DMS 273 treated with DMSO at 0.1 percent for 48 hours (cell line): ENCODE data around the gene STX1B.
A peak's percentile ranks its signal among the peaks of the same experiment; 100 is the strongest.

Source experiments
- DNase-seq: peaks from one replicate; lab custom pipeline; 2025; lab: John Stamatoyannopoulos, UW

STX1B gene

DNA sequence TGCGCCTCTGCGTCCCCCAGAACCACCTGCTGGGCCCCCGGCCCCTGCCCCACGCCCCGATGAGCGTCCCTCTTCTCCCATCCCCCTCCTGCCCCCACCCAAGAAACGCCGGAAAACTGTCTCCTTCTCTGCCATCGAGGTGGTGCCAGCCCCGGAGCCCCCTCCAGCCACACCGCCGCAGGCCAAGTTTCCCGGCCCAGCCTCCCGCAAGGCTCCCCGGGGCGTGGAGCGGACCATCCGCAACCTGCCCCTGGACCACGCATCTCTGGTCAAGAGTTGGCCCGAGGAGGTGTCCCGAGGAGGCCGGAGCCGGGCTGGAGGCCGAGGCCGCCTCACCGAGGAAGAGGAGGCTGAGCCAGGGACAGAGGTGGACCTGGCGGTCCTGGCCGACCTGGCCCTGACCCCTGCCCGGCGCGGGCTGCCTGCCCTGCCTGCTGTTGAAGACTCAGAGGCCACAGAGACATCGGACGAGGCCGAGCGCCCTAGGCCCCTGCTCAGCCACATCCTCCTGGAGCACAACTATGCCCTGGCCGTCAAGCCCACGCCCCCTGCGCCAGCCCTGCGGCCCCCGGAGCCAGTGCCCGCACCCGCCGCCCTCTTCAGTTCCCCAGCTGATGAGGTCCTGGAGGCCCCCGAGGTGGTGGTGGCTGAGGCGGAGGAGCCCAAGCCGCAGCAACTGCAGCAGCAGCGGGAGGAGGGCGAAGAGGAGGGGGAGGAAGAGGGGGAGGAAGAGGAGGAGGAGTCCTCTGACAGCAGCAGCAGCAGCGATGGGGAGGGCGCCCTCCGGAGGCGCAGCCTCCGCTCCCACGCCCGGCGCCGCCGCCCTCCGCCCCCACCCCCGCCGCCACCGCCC is 31.0 kb downstream of the STX1B start:
- no peak for DNase-seq

DNA sequence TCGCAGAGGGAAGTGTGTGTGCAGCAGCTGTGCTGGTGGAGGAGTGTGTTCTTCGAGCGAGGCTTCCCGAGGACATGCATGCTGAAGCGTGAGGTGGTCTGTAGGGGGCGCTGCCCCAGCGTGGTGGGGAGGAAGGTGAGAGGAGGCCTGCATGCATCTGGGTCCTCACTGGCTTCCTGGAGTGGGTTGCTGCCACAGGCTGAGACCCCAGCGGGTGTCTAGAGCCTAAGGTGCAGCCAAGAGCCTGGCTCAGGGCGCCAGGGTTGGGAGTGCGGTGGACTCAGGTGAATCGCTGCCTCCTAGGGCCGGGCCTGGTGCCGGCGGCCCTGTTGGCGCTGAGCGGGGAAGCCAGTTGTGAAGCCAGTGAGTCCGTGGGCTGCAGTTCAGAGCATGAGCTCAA is 32.9 kb downstream of the STX1B start:
- no peak for DNase-seq

DNA sequence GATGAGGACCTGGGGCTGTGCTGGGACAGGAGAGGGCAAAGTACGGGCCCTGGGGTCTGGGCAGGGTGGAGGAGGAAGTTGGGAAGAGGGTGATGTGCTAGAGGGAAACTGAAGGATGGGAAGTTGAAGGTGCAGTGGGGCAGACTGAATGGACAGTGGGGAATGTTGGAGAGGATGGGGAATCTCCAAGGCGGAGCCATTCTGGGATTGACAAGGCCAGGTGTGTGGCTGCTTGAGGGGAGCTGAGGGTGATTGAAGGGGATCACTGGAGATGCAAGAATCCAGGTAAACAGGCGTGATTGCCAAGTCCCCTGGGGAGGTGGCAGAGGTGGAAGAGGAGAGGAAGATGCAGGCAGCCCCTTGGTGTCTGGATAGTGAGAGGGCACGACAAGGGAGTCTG is 34.0 kb downstream of the STX1B start:
- no peak for DNase-seq

DNA sequence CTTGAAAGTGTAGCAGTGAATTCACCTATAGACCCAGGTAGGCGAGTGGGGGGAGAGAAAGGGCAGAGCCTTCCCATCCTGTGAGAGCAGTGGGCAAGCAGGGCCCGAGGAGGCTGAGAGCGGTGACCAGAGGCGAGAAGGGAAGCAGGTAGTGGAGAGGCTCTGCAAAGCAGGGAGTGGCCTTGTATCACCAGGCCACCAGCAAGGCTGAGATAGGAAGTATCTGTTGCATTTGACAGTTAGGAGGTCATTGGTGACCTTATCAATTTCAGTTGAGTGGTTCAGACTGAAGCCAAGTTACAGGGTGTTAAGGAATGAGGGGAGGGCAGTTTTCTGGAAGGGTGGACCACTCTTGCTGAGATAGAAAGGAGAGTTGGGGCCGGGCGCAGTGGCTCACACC is 36.1 kb downstream of the STX1B start:
- DNase-seq, result no peak

DNA sequence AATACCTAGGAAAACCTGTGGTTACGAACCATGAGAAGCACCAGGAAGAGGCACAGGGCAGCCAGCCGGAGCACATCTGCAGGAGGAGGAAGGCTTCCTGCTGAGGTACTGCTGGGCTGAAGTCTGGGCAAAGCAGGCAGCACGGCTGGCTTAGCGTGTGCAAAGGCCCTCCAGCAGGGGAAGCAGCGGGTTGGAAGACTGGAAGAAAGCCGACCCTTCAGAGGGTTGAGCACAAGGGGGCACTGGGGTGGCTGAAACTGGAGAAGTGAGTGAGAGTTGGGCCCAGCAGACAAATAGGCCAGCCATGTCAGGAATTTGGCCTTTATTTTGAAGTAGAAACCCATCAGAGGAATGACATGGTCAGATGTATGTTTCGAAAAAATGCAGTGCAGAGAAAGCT is 37.6 kb downstream of the STX1B start:
- DNase-seq, result no peak

DNA sequence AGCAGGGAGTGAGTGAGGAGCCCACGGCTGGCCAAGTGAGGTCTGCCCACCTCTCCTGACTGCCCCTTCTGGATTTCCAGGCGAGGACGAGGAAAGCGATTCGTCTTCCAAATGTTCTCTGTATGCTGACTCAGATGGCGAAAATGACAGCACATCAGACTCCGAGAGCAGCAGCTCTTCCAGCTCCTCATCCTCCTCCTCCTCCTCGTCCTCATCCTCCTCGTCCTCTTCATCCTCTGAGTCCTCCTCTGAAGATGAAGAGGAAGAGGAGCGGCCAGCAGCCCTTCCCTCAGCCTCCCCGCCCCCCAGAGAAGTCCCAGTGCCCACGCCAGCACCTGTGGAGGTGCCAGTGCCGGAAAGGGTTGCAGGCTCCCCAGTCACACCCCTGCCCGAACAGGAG is 39.1 kb downstream of the STX1B start:
- DNase-seq, result no peak

DNA sequence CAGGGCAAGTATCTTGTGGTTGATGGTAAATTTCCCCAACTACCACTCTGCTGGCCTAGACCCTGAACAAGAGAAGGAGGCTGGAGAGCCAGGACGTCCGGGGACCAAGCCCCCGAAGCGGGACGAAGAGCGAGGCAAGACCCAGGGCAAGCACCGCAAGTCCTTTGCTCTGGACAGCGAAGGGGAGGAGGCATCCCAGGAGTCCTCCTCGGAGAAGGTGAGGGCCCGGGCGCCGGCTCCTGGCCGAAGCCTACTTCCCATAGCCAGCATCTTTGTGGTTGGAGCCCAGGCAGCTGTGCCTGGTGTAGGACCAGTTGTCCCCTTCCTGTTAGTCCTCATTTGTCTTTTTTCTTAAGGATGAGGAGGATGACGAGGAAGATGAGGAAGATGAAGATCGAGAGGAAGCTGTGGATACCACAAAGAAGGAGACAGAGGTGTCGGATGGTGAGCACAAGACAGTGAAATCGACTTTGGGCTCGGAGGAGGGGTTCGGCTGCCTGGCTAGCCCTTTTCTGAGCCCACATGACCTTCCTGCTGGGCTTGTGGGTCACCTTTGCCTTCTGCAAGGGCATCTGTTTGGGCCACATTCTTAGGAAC is 41.1 kb downstream of the STX1B start:
- no peak for DNase-seq

DNA sequence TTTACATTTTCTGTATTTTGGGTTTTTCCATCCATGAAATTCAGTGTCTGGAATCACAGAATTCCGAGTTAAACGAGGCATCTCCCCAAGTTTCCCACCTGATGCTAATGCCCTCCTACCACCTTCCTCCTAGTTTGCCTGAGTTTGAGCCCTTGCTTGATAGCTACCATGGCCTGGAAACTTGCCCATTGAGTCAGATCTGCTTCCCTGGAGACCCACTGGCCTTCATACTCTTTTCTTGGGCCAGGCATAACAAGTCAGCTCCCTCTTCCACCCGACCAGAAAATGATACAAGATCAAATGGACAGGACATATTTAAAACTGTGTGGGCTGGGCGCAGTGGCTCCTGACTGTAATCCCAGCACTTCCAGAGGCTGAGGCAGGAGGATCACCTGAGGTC is 42.6 kb downstream of the STX1B start:
- no peak for DNase-seq

DNA sequence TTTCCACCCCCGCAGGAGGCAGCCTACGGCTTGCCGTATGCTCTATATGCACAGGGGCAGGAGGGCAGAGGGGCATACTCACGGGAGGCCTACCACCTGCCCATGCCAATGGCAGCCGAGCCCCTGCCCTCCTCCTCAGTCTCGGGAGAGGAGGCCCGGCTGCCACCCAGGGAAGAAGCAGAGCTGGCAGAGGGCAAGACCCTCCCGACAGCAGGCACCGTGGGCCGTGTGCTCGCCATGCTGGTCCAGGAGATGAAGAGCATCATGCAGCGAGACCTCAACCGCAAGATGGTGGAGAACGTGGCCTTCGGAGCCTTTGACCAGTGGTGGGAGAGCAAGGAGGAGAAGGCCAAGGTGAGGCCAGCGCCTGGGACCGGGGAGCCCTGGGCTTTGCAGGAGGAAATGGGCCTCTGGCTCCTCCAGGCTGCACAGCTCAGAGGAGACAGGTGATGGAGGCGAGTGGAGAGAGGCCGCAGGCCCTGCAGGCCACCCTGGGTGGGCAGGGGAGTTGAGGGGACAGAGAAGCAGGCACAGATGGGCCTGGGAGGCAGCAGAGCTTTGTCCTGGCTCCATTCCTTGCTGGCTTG is 44.3 kb downstream of the STX1B start:
- no peak for DNase-seq

DNA sequence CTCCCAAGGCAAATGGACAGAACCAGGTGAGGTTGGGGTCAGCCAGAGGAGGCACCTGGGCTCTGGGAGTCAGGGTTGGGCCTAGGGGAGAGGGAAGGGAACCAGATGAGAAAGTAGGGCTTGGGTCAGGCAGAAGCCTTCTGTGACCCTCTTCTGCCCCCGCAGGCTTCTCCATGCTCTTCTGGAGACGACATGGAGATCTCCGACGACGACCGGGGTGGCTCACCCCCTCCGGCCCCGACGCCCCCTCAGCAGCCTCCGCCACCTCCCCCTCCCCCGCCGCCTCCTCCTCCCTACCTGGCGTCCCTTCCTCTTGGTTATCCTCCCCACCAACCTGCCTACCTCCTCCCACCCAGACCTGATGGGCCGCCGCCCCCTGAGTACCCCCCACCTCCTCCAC is 45.0 kb downstream of the STX1B start:
- no peak for DNase-seq

DNA sequence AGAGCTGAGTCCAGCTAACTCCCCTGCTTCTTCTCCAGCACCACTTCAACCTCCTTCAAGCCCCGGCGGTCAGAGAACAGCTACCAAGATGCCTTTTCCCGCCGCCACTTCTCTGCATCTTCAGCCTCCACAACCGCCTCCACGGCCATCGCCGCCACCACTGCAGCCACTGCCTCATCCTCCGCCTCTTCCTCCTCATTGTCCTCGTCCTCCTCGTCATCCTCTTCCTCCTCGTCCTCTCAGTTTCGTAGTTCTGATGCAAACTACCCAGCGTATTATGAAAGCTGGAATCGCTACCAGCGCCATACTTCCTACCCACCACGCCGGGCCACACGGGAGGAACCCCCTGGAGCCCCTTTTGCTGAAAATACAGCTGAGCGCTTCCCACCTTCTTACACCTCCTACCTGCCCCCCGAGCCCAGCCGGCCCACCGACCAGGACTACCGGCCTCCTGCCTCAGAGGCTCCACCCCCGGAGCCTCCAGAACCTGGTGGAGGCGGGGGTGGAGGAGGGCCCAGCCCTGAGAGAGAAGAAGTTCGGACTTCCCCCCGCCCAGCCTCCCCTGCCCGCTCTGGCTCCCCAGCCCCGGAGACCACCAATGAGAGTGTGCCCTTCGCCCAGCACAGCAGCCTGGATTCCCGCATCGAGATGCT is 45.7 kb downstream of the STX1B start:
- no peak for DNase-seq

DNA sequence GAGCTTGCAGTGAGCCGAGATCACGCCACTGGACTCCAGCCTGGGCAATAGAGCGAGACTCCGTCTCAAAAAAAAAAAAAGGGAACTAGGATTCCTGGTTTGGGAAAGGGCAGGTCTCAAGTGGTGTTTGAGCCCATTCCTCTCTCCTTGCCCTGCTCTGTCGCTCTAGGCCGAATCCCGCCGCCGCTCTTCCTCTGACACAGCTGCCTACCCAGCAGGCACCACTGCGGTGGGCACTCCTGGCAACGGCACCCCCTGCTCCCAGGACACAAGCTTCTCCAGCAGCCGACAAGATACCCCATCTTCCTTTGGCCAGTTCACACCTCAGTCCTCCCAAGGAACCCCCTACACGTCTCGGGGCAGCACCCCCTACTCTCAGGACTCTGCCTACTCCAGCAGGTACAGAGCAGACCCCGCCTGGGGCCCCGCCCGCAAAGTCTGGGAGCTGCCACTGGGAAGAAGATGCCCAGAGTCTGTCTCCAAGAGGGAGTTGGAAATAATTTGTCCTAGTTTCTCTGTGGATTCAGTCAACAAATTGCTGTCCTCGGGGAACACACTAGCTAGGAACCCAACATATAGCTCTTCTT is 46.4 kb downstream of the STX1B start:
- no peak for DNase-seq

DNA sequence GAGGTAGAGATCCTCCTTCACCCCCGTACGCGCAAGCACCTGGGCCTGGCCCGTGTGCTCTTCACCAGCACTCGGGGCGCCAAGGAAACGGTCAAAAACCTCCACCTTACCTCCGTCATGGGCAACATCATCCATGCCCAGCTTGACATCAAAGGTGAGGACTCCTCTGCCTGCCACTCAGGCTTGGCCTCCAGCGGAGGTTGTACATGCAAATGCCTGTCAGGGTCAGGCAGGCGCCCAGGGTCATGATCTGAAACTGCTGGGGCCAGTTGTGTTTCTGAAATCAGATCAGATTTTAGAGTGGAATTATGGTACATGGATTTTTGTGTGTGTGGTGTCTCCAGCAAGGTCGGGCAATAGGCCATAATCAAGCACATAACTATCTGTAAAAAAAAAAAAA is 49.1 kb downstream of the STX1B start:
- DNase-seq, result no peak

DNA sequence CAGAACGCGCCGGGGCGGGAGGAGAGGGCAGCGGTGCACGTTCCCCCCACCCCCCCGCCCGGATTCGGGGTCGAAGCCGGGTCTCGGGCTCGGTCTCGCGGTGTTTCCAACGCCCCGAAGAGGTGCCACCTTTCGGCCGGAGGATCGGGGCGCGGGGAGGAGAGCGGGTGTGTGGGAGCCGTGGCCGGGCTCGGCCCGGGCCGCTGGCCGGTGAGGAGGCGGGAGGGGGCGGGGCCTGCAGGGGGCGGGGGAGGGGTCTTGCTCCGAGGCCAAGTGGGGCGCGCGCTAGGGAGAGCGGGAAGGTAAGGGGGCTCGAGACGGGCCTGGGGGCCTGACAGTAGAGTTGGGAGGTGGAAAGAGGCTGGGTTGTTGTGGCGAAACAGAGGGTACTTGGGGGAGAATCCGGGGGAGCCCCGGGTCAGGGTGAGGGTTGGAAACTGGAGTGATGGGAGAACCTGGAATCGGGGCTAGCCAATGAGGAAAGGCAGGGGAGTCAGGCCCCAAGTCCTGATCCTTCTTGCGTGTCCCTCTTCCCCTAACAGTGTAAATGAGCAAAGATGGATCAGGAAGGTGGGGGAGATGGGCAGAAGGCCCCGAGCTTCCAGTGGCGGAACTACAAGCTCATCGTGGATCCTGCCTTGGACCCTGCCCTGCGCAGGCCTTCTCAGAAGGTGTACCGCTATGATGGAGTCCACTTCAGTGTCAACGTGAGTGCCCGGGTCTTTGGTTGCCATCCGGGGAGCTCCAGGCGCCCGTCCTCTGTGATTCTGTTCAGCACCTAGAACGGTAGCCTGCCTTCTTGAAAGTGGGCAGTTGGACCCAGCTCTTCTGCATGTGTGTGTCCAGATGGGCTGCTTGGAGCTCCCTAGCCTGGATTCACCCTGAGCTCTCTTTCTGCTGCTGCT is 52.0 kb downstream of the STX1B start:
- no peak for DNase-seq

DNA sequence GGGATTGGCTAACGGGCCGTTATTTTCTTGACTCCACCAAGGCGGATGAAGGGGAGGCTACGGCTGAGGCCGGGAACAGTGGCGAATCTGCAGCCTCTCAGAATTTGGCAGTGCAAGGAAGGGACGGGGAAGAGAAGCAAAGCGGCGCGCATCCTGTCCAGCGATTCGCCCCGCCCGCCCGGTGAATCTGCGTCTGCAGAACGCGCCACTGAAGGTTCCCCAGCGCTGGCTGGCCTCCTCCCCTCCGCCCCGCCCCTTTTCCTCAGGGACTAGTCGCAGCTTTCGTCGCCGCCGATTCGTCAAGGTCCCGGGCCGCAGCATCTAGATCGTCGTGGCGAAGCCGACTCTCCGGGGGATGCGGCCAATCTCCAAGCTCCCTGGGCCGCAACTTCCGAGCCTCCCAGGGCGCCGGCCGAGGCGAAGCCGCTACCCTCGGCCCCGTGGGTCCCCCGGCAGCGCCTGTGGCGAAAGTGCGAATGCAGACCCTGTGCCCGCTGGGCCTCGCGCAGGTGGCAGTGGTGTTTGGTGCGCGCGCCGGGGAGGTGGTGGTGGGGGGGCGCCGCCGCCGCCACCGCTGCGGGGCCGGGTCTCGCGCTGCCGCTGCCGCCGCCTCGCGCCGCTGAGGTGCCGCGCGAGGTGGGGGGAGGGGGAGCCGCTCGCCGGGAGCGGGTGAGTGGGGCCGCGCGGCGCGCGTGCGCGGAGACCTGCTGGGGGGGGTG is 52.8 kb downstream of the STX1B start, which contains the start of gene SETD1A:
TSS of gene SETD1A (plus strand) at position 299 of the 719 bp plus-strand sequence. CDS start 978 bp downstream, outside the sequence.
- peak; percentile 88 for DNase-seq

DNA sequence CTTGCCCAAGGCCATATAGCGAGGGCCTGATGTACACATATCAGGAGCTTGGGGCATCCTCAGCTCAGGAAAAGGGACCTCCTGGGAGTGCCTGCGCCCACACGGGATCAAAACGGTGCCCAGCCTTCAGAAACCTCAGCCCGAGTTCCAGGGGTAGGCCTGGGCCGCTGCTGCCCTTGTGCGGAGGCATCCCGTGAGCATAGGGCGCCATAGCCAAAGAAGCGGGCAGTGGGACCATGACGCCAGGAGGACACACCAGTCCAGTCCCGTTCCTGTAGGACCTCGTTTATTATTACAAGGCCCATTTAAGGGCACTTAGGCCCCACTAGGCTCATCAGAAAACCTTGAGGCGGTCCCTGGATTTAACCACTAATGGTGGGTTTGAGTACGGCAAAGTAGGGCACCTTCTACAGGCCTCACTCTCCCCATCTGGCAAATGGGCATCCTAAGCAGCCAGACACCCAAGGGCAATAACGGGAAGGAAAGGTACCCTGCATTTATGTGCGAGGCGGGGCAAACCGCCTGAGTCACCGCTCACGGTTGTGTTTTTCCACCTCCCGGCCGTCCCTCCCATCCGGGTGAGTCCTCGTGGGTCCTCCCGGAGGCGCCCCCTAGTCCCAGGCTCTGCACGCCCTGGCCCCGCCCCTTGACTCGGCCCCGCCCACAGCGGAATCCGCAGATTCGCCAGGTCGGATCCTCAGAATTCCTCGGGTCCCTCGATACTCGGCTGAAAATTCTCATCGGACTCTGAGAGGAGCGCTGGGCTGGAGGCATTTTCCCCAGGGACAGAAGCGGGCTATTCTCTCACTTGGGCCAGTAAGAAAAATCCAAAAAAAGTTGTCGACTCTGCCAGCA is 53.6 kb downstream of the STX1B start:
- DNase-seq, result no peak

DNA sequence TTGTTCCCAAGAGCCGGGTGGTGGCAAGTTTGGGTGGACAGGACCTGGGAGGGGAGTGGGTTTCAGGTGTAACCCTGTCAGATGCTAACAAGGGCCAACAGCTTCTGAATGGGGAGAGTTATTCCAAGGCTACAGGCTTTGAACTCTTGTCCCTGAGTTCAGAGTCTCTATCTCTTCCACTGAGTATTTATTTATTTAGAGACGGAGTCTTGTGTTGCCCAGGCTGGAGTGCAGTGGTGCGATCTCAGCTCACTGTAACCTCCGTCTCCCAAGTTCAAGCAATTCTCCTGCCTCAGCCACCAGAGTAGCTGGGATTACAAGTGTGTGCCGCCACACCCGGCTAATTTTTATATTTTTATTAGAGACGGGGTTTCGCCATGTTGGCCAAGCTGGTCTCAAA is 55.4 kb downstream of the STX1B start:
- no peak for DNase-seq

DNA sequence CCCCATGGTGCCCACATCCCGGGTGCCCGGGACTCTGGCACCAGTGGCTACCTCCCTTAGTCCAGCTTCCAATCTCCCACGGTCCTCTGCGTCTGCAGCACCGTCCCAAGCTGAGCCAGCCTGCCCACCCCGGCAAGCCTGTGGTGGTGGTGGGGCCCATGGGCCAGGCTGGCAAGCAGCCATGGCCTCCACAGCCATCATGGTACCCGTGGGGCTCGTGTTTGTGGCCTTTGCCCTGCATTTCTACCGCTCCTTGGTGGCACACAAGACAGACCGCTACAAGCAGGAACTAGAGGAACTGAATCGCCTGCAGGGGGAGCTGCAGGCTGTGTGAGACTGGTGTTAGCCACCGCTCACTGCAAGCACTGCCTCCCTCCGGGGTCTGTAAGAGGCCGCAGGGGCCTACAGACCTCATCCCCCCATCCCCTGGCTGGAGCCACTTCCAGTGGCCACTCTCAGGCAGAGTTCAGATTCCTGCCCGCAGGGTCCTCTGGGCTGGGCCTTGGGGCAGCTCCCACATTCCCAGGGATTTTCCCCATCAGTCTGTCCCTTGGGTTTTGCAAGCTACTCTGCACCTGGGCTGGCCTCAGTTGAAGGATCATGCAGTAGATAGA is 56.8 kb downstream of the STX1B start:
- peak; percentile 71 for DNase-seq

DNA sequence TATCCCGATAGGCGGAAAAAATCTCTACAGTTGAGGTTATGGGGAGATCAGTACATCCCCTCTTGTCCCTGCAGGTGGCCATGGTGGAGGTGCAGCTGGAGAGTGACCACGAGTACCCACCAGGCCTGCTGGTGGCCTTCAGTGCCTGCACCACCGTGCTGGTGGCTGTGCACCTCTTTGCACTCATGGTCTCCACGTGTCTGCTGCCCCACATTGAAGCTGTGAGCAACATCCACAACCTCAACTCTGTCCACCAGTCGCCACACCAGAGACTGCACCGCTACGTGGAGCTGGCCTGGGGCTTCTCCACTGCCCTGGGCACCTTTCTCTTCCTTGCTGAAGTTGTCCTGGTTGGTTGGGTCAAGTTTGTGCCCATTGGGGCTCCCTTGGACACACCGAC is 57.3 kb downstream of the STX1B start:
- DNase-seq, result no peak
